Measurements from ENCODE around the gene ITGB3.
A peak's percentile ranks its signal among the peaks of the same experiment; 100 is the strongest.
"Not testable (repeated sequence)": the region's sequence is repeated elsewhere in the genome, so short reads cannot be mapped to it uniquely, and the experiment has no call there.

The ITGB3 gene

GRCh38 chr17:47223007-47223406, 30.6 kb upstream of the ITGB3 start:
- no peak for DNase-seq (ENCODE audit: low spot score)

- no peak for DNase-seq (ENCODE audit: low spot score)
These were observed 30.2 kb upstream of the ITGB3 start for GRCh38 chr17:47223460-47223859.

GRCh38 chr17:47224077-47224476, 29.6 kb upstream of the ITGB3 start:
- not testable (repeated sequence) for DNase-seq (ENCODE audit: low spot score)

- no peak for DNase-seq (ENCODE audit: low spot score)
These were observed 28.7 kb upstream of the ITGB3 start for GRCh38 chr17:47224966-47225365.

- peak; percentile 76 for DNase-seq (ENCODE audit: low spot score)
These were observed 28.2 kb upstream of the ITGB3 start for GRCh38 chr17:47225436-47225858.

- no peak for DNase-seq (ENCODE audit: low spot score)
These were observed 27.5 kb upstream of the ITGB3 start for GRCh38 chr17:47225911-47226688.

GRCh38 chr17:47227862-47228261, 25.8 kb upstream of the ITGB3 start:
- no peak for DNase-seq (ENCODE audit: low spot score)

GRCh38 chr17:47229535-47230443, 23.8 kb upstream of the ITGB3 start:
- peak; percentile 87 for DNase-seq (ENCODE audit: low spot score)

GRCh38 chr17:47230864-47231263, 22.8 kb upstream of the ITGB3 start:
- no peak for DNase-seq (ENCODE audit: low spot score)

- DNase-seq (ENCODE audit: low spot score) = no peak
These were observed 22.3 kb upstream of the ITGB3 start for GRCh38 chr17:47231334-47231733.

GRCh38 chr17:47231866-47232265, 21.8 kb upstream of the ITGB3 start:
- DNase-seq (ENCODE audit: low spot score) = no peak

GRCh38 chr17:47232465-47232864, 21.2 kb upstream of the ITGB3 start:
- DNase-seq (ENCODE audit: low spot score) = no peak

- DNase-seq (ENCODE audit: low spot score) = no peak
These were observed 18.1 kb upstream of the ITGB3 start for GRCh38 chr17:47235506-47235905.

GRCh38 chr17:47235923-47236322, 17.7 kb upstream of the ITGB3 start:
- DNase-seq (ENCODE audit: low spot score) = no peak

GRCh38 chr17:47237841-47238240, 15.8 kb upstream of the ITGB3 start:
- no peak for DNase-seq (ENCODE audit: low spot score)

- no peak for DNase-seq (ENCODE audit: low spot score)
These were observed 15.2 kb upstream of the ITGB3 start for GRCh38 chr17:47238321-47239010.

- no peak for DNase-seq (ENCODE audit: low spot score)
These were observed 14.0 kb upstream of the ITGB3 start for GRCh38 chr17:47239619-47239966.

- DNase-seq (ENCODE audit: low spot score) = peak; percentile 93
These were observed 13.5 kb upstream of the ITGB3 start for GRCh38 chr17:47239967-47240651.

GRCh38 chr17:47240806-47241205, 12.8 kb upstream of the ITGB3 start:
- DNase-seq (ENCODE audit: low spot score) = no peak

GRCh38 chr17:47242648-47243047, 11.0 kb upstream of the ITGB3 start:
- DNase-seq (ENCODE audit: low spot score) = no peak

- DNase-seq (ENCODE audit: low spot score) = no peak
These were observed 9.7 kb upstream of the ITGB3 start for GRCh38 chr17:47243737-47244598.
